ENCODE results near the gene CPNE8.

DNA sequence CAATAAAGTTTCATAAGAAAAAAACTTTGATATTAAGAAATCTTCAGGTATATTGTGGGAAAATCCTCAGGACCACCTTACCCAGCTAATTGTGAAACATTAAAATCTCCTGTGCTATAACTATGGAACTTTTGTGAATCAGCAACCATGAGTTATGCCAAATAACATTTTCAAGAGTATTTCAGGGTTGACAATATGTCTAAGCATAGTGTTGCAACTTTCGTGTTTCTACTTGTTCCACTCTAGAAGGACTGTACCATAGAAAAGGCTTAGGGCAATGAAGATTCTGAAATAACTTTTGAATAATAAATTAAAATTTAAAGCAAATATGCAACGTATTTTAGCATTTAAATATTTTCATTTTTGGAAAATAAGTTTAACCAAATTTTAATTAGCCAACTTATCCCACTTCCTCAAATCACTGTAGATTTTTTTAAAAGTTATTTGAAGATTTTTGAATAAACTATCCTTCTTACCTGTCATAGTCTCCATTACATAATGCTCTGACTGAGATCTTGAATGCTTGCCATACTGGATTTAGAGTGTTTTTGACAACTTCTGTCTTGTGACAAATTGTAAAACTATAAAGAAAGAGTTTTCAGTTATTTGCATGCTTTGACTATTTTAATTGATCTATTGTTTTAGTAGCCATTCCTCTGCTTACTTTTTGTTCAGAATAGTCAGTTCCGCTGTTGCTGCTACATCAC, 143.6 kb downstream of the CPNE8 start:
- no peak for TF ChIP-seq GATA2 (IDR thresholded peaks at IDR 0.05; ENCODE audit: low read depth, low read length)
- no peak for TF ChIP-seq GATA3 (IDR thresholded peaks at IDR 0.05; ENCODE audit: low read depth, low read length)
